ENCODE measurements around the gene FRMPD4.

The FRMPD4 gene

DNA sequence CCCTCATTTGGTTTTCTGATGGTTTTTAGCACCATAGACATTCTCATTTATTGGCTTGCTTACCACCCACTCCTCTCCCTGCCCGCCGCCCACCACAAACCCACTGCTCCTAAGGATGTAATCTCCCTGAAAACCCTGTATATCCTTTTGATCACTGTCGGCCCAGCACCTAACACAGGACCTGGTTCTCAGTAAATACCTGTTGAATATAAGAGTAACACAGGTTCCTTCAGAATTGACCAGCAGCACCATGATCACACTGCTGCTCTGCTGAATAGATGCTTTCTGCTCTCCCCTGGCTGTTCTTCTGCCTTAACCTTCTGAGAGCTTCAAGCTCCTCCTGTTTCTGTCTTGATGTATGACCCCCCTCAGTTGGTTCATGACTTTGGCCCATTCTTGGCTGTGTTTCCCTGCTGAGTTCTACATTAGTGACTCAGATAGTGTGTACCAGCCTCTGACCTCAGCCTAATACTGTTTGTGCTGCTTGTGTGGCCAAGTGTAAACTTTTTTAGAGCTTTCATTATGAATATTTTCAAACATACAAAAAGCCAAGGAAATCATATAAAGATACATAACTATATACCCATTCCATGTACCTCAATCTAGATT is 265.3 kb downstream of the FRMPD4 start:
- no peak for ATAC-seq
- TF ChIP-seq, protein P1, sequence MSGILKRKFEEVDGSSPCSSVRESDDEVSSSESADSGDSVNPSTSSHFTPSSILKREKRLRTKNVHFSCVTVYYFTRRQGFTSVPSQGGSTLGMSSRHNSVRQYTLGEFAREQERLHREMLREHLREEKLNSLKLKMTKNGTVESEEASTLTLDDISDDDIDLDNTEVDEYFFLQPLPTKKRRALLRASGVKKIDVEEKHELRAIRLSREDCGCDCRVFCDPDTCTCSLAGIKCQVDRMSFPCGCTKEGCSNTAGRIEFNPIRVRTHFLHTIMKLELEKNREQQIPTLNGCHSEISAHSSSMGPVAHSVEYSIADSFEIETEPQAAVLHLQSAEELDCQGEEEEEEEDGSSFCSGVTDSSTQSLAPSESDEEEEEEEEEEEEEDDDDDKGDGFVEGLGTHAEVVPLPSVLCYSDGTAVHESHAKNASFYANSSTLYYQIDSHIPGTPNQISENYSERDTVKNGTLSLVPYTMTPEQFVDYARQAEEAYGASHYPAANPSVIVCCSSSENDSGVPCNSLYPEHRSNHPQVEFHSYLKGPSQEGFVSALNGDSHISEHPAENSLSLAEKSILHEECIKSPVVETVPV (CRISPR knock-in tag; IDR thresholded peaks at IDR 0.05), result no peak
- TF ChIP-seq ZNF8 (CRISPR knock-in tag; IDR thresholded peaks at IDR 0.05) (no peak), TSHZ2 (CRISPR knock-in tag; IDR thresholded peaks at IDR 0.05) (no peak), TOX (CRISPR knock-in tag; IDR thresholded peaks at IDR 0.05; ENCODE audit: borderline replicate concordance) (no peak), ESRRG (CRISPR knock-in tag; IDR thresholded peaks at IDR 0.05) (no peak), ZC3H10 (CRISPR knock-in tag; IDR thresholded peaks at IDR 0.05) (no peak), CSDC2 (CRISPR knock-in tag; IDR thresholded peaks at IDR 0.05) (no peak), ISL1 (CRISPR knock-in tag; IDR thresholded peaks at IDR 0.05) (no peak), PPARA (CRISPR knock-in tag; IDR thresholded peaks at IDR 0.05; ENCODE audit: borderline replicate concordance) (no peak), TCF4 (CRISPR knock-in tag; IDR thresholded peaks at IDR 0.05; ENCODE audit: borderline replicate concordance) (no peak), ZNF565 (CRISPR knock-in tag; conservative IDR thresholded peaks at IDR 0.05; ENCODE audit: low read depth) (no peak), ZFP30 (CRISPR knock-in tag; IDR thresholded peaks at IDR 0.05) (no peak), OSR1 (CRISPR knock-in tag; IDR thresholded peaks at IDR 0.05) (no peak), ZNF70 (CRISPR knock-in tag; IDR thresholded peaks at IDR 0.05) (no peak), ZFP3 (CRISPR knock-in tag; IDR thresholded peaks at IDR 0.05) (no peak), GLIS3 (CRISPR knock-in tag; IDR thresholded peaks at IDR 0.05) (no peak), ARNTL (CRISPR knock-in tag; IDR thresholded peaks at IDR 0.05; ENCODE audit: borderline replicate concordance, low read depth) (no peak)
- TF ChIP-seq, protein P2, sequence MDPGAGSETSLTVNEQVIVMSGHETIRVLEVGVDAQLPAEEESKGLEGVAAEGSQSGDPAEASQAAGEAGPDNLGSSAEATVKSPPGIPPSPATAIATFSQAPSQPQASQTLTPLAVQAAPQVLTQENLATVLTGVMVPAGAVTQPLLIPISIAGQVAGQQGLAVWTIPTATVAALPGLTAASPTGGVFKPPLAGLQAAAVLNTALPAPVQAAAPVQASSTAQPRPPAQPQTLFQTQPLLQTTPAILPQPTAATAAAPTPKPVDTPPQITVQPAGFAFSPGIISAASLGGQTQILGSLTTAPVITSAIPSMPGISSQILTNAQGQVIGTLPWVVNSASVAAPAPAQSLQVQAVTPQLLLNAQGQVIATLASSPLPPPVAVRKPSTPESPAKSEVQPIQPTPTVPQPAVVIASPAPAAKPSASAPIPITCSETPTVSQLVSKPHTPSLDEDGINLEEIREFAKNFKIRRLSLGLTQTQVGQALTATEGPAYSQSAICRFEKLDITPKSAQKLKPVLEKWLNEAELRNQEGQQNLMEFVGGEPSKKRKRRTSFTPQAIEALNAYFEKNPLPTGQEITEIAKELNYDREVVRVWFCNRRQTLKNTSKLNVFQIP (CRISPR knock-in tag; IDR thresholded peaks at IDR 0.05; ENCODE audit: borderline replicate concordance, low read depth), result no peak

DNA sequence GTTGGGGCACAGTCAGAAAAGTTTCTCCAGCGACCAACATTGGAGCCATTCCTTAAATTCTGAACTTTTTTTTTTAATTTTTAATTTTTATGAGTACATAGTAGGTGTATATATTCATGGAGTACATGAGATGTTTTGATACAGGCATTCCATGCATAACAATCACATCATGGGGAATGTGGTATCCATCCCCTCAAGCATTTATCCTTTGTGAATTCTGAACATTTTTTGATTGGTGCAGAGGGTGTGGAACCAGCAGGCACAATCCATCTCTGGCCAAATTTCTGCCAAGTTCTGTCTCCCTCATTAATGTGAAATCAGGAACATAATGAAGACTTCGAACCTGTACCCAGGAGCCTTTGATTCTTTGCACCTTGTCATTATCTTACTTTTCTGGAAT is 267.0 kb downstream of the FRMPD4 start:
- no peak for ATAC-seq
- TF ChIP-seq, protein P2 (CRISPR knock-in tag; IDR thresholded peaks at IDR 0.05; ENCODE audit: borderline replicate concordance, low read depth), result no peak
- TF ChIP-seq, protein P1 (CRISPR knock-in tag; IDR thresholded peaks at IDR 0.05), result no peak
- TF ChIP-seq SNAI2 (CRISPR knock-in tag; IDR thresholded peaks at IDR 0.05) (no peak), GLIS3 (CRISPR knock-in tag; IDR thresholded peaks at IDR 0.05) (no peak), CSDC2 (CRISPR knock-in tag; IDR thresholded peaks at IDR 0.05) (no peak), OSR1 (CRISPR knock-in tag; IDR thresholded peaks at IDR 0.05) (no peak), ZNF8 (CRISPR knock-in tag; IDR thresholded peaks at IDR 0.05) (no peak), PPARA (CRISPR knock-in tag; IDR thresholded peaks at IDR 0.05; ENCODE audit: borderline replicate concordance) (no peak), ZFP3 (CRISPR knock-in tag; IDR thresholded peaks at IDR 0.05) (no peak), PATZ1 (CRISPR knock-in tag; IDR thresholded peaks at IDR 0.05; ENCODE audit: borderline replicate concordance) (no peak), BACH2 (CRISPR knock-in tag; IDR thresholded peaks at IDR 0.05; ENCODE audit: borderline replicate concordance) (no peak), CREB5 (CRISPR knock-in tag; IDR thresholded peaks at IDR 0.05; ENCODE audit: low read depth) (no peak), ESRRG (CRISPR knock-in tag; IDR thresholded peaks at IDR 0.05) (no peak), RARB (CRISPR knock-in tag; IDR thresholded peaks at IDR 0.05) (no peak), TOX (CRISPR knock-in tag; IDR thresholded peaks at IDR 0.05; ENCODE audit: borderline replicate concordance) (no peak), ZNF70 (CRISPR knock-in tag; IDR thresholded peaks at IDR 0.05) (no peak)

All from SK-N-SH treated with all-trans-retinoic acid at 6 μM for 48 hours (cell line).